Measurements from ENCODE around the gene NRXN3. TPM values are rescaled to one million over a fixed set of nuclear protein-coding genes. Genes with fewer than 3 reads are reported as not detected.

The NRXN3 gene
- total RNA-seq, 1 experiment from 2014 or later = not detected

DNA sequence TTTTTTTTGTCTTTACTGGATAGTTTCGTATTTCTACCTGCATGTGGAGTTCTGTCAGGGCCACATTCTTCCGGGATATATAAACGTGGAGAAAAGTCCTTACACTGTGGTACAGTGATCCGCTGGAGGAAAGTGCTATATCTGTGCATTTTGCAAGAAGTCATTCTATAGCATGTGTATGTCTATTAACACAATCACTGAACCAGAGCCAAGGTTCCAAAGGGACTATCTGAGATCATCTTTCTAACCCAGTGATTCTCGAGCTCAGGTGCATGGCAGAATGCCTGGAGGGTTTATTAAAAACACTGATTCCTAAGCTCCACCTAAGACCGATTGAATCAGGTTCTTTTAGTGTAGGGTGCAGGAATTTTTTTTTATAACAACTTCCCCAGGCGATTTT, 354.0 kb downstream of the NRXN3 start:
- Histone ChIP-seq H3K4me3 (ENCODE audit: low read depth in 2 of 2, low read length in 2 of 2) (no peak overlapping the region), H3K27ac (ENCODE audit: low read length) (no peak overlapping the region), H3K27me3 (ENCODE audit: control insufficient read depth, insufficient read depth, low read length) (no peaks in the 10 kb centered on the region), H3K4me1 (ENCODE audit: control insufficient read depth, insufficient read depth, low read length) (no peaks in the 10 kb centered on the region), H3K9me3 (ENCODE audit: control insufficient read depth, insufficient read depth, low read depth, low read length) (no peaks in the 10 kb centered on the region), H3K36me3 (ENCODE audit: control insufficient read depth, insufficient read depth, low read length) (no peaks in the 10 kb centered on the region)
- no peak for DNase-seq (ENCODE audit: low read depth, low spot score)
- no TSS peak for BruUV-seq (replicated peaks)
- CTCF ChIA-PET = no interaction called here
- POLR2A ChIA-PET = no interaction called here
- no peak for ATAC-seq
- in situ Hi-C loops (cut with HindIII; ENCODE audit: low pct_unique_long_range_greater_than_20kb, low sequenced_read_pairs) = no loop called here
- TF ChIP-seq SIN3A (IDR thresholded peaks at IDR 0.05; ENCODE audit: borderline replicate concordance, insufficient read depth, low read depth, low read length) (no peak), POLR2AphosphoS5 (IDR thresholded peaks at IDR 0.05; ENCODE audit: low read depth, low read length) (no peak)
- intact Hi-C loops (cut with micrococcal nuclease; ENCODE audit: unreplicated experiment) = no loop called here

DNA sequence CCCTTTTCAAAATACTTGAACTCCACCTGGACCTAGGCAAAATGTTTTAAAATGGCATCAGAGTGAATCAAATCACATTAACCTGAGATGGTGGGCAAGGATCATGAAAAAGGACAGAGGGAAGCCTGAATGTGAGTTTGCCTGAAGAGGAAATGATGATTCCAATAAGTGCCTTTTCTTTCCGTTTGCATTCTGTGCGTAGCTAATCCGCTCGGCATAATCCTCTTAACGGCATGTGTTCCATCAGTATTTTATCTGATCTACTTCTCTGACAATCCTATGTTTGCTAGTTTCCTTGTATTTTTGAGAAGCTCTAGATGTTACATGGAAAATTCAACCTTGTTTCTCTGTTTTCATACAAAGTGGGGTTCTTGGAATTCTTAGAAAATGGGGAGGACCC, 354.6 kb downstream of the NRXN3 start:
- POLR2A ChIA-PET = no interaction called here
- ATAC-seq (no peak), DNase-seq (ENCODE audit: low read depth, low spot score) (no peak)
- H3K36me3 ChIP-seq (ENCODE audit: control insufficient read depth, insufficient read depth, low read length) = no peaks in the 10 kb centered on the region
- intact Hi-C loops (cut with micrococcal nuclease; ENCODE audit: unreplicated experiment) (no loop called here), in situ Hi-C loops (cut with HindIII; ENCODE audit: low pct_unique_long_range_greater_than_20kb, low sequenced_read_pairs) (no loop called here)
- TF ChIP-seq, protein P1, sequence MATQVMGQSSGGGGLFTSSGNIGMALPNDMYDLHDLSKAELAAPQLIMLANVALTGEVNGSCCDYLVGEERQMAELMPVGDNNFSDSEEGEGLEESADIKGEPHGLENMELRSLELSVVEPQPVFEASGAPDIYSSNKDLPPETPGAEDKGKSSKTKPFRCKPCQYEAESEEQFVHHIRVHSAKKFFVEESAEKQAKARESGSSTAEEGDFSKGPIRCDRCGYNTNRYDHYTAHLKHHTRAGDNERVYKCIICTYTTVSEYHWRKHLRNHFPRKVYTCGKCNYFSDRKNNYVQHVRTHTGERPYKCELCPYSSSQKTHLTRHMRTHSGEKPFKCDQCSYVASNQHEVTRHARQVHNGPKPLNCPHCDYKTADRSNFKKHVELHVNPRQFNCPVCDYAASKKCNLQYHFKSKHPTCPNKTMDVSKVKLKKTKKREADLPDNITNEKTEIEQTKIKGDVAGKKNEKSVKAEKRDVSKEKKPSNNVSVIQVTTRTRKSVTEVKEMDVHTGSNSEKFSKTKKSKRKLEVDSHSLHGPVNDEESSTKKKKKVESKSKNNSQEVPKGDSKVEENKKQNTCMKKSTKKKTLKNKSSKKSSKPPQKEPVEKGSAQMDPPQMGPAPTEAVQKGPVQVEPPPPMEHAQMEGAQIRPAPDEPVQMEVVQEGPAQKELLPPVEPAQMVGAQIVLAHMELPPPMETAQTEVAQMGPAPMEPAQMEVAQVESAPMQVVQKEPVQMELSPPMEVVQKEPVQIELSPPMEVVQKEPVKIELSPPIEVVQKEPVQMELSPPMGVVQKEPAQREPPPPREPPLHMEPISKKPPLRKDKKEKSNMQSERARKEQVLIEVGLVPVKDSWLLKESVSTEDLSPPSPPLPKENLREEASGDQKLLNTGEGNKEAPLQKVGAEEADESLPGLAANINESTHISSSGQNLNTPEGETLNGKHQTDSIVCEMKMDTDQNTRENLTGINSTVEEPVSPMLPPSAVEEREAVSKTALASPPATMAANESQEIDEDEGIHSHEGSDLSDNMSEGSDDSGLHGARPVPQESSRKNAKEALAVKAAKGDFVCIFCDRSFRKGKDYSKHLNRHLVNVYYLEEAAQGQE (IDR thresholded peaks at IDR 0.05; ENCODE audit: insufficient read depth in 1 of 2, low read depth in 2 of 2, low read length in 1 of 2) = no peak
- TF ChIP-seq SIN3A (IDR thresholded peaks at IDR 0.05; ENCODE audit: borderline replicate concordance, insufficient read depth, low read depth, low read length) (no peak), TCF7L2 (IDR thresholded peaks at IDR 0.05; ENCODE audit: low read depth, low read length) (no peak), POLR2AphosphoS5 (IDR thresholded peaks at IDR 0.05; ENCODE audit: low read depth, low read length) (no peak)
- TF ChIP-seq, protein P2, sequence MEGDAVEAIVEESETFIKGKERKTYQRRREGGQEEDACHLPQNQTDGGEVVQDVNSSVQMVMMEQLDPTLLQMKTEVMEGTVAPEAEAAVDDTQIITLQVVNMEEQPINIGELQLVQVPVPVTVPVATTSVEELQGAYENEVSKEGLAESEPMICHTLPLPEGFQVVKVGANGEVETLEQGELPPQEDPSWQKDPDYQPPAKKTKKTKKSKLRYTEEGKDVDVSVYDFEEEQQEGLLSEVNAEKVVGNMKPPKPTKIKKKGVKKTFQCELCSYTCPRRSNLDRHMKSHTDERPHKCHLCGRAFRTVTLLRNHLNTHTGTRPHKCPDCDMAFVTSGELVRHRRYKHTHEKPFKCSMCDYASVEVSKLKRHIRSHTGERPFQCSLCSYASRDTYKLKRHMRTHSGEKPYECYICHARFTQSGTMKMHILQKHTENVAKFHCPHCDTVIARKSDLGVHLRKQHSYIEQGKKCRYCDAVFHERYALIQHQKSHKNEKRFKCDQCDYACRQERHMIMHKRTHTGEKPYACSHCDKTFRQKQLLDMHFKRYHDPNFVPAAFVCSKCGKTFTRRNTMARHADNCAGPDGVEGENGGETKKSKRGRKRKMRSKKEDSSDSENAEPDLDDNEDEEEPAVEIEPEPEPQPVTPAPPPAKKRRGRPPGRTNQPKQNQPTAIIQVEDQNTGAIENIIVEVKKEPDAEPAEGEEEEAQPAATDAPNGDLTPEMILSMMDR (IDR thresholded peaks at IDR 0.05) = no peak
- H3K27ac ChIP-seq (ENCODE audit: low read length) = no peak overlapping the region
- H3K4me1 ChIP-seq (ENCODE audit: control insufficient read depth, insufficient read depth, low read length) = no peaks in the 10 kb centered on the region
- no peak overlapping the region for H3K4me3 ChIP-seq (ENCODE audit: low read depth in 2 of 2, low read length in 2 of 2)
- no peaks in the 10 kb centered on the region for H3K9me3 ChIP-seq (ENCODE audit: control insufficient read depth, insufficient read depth, low read depth, low read length)
- H3K27me3 ChIP-seq (ENCODE audit: control insufficient read depth, insufficient read depth, low read length) = no peaks in the 10 kb centered on the region
- no TSS peak for BruUV-seq (replicated peaks)
- CTCF ChIA-PET = no interaction called here

DNA sequence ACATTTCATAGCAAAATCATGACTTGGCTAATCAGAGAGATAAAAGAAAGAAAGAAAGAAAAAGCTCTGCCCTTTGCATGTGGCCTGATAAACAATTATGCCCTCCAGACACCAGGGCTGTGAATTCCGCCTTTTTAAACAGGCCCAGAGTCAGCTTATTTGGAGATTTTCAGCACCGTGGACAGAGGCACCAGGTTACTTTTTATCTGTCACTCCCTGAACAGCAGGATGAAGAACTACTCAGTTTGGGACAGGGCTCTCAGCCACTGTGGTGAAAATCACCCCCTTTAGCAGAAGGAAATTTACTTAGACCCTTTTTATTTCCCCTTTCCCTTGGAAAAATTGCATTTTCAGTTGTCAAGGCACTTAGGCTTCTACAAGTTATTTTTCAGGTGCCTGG, 359.9 kb downstream of the NRXN3 start:
- H3K27me3 ChIP-seq (ENCODE audit: control insufficient read depth, insufficient read depth, low read length) = no peaks in the 10 kb centered on the region
- intact Hi-C loops (cut with micrococcal nuclease; ENCODE audit: unreplicated experiment) (no loop called here), in situ Hi-C loops (cut with HindIII; ENCODE audit: low pct_unique_long_range_greater_than_20kb, low sequenced_read_pairs) (no loop called here)
- BruUV-seq (replicated peaks) = no TSS peak
- no peak overlapping the region for H3K27ac ChIP-seq (ENCODE audit: low read length)
- no peaks in the 10 kb centered on the region for H3K9me3 ChIP-seq (ENCODE audit: control insufficient read depth, insufficient read depth, low read depth, low read length)
- no peaks in the 10 kb centered on the region for H3K36me3 ChIP-seq (ENCODE audit: control insufficient read depth, insufficient read depth, low read length)
- ATAC-seq (no peak), DNase-seq (ENCODE audit: low read depth, low spot score) (no peak)
- H3K4me3 ChIP-seq (ENCODE audit: low read depth in 2 of 2, low read length in 2 of 2) = no peak overlapping the region
- ChIA-PET POLR2A (no interaction called here), CTCF (no interaction called here)
- no peak for TF ChIP-seq SIN3A (IDR thresholded peaks at IDR 0.05; ENCODE audit: borderline replicate concordance, insufficient read depth, low read depth, low read length)
- TF ChIP-seq, protein P2 (IDR thresholded peaks at IDR 0.05) = no peak
- TF ChIP-seq, protein P1 (IDR thresholded peaks at IDR 0.05; ENCODE audit: insufficient read depth in 1 of 2, low read depth in 2 of 2, low read length in 1 of 2) = peak; percentile 79 to 82
- no peak for TF ChIP-seq TCF7L2 (IDR thresholded peaks at IDR 0.05; ENCODE audit: low read depth, low read length)
- no peaks in the 10 kb centered on the region for H3K4me1 ChIP-seq (ENCODE audit: control insufficient read depth, insufficient read depth, low read length)

Measured in Panc1 (cell line).